B cell (primary cell): ENCODE measurements around the gene KRTAP4-9. TPM values are rescaled to one million over a fixed set of nuclear protein-coding genes. Genes with fewer than 3 reads are reported as not detected.
"Not testable (repeated sequence)": the region's sequence is repeated elsewhere in the genome, so short reads cannot be mapped to it uniquely, and the experiment has no call there.

Experiments
- ATAC-seq: fragments of 200-7000 bp; cut with Tn5 transposase; one replicate; pipeline ENCODE4 v1.10.0; 2021; ENCODE audit warnings: low read depth, mild to moderate bottlenecking, moderate number of reproducible peaks, moderate library complexity
- CTCF ChIA-PET: fragments of 350-600 bp; sonication (Branson Sonifier 250); formaldehyde crosslinking; loops from one replicate; lab custom pipeline; 2021; ENCODE audit warnings: antibody characterized with exemption, inconsistent platforms; lab: Charles Lee
- POLR2A ChIA-PET: fragments of 350-600 bp; sonication (Branson Sonifier 250); formaldehyde crosslinking; loops from one replicate; lab custom pipeline; 2021; ENCODE audit warnings: antibody characterized with exemption; lab: Charles Lee
- DNase-seq: peaks from one replicate; pipeline ENCODE4 v3.0.0; 2013
- H2AFZ ChIP-seq: 2 replicates; pipeline ENCODE4 v1.6.1; 2012; ENCODE audit warnings: mild to moderate bottlenecking, low read depth, low read length; ENCODE audit not compliant: insufficient read depth, poor library complexity, severe bottlenecking
- H3K27ac ChIP-seq, 2 donors: 1 replicate in 1 of 2; 2 replicates in 1 of 2; pipeline ENCODE4 v1.5.1; 2012 to 2013; ENCODE audit warnings: low read length in 2 of 2, mild to moderate bottlenecking in 2 of 2, moderate library complexity in 1 of 2
- H3K27me3 ChIP-seq, 4 experiments: fragments of 200-600 bp in 1 of 4; sonication (generic) in 1 of 4; replicated peaks in 1 of 4; 1 replicate in 2 of 4; 2 replicates in 2 of 4; pipeline versions ENCODE4 v1.6.1 to v1.7.0; 2013 to 2016; ENCODE audit warnings: low read length in 3 of 4, mild to moderate bottlenecking in 2 of 4, mixed read lengths in 1 of 4, moderate library complexity in 1 of 4; ENCODE audit not compliant: insufficient read depth in 4 of 4, control insufficient read depth in 3 of 4; ENCODE audit errors: control extremely low read depth in 1 of 4
- H3K36me3 ChIP-seq, 2 experiments: replicated peaks in 1 of 2; 1 replicate in 1 of 2; 2 replicates in 1 of 2; pipeline versions ENCODE4 v1.6.1 to v1.7.1; 2013; ENCODE audit warnings: low read length in 1 of 2; ENCODE audit not compliant: insufficient read depth in 2 of 2, control insufficient read depth in 1 of 2; ENCODE audit errors: control extremely low read depth in 1 of 2, extremely low read depth in 1 of 2
- H3K4me1 ChIP-seq, 2 donors: fragments of 200-600 bp in 1 of 2; sonication (generic) in 1 of 2; 1 replicate in 1 of 2; 2 replicates in 1 of 2; pipeline versions ENCODE4 v1.5.1 to v1.6.1; 2013 to 2017; ENCODE audit warnings: low read length in 2 of 2; ENCODE audit not compliant: control insufficient read depth in 2 of 2, insufficient read depth in 2 of 2
- H3K4me2 ChIP-seq: replicated peaks from 2 replicates; pipeline ENCODE3; 2012; ENCODE audit warnings: mild to moderate bottlenecking, low read depth, low read length; ENCODE audit not compliant: poor library complexity, severe bottlenecking
- H3K4me3 ChIP-seq, 5 experiments: fragments of 200-600 bp in 1 of 5; sonication (generic) in 1 of 5; 1 replicate in 3 of 5; 2 replicates in 2 of 5; pipeline versions ENCODE4 v1.5.1 to v1.7.0; 2011 to 2016; ENCODE audit warnings: low read length in 4 of 5, mild to moderate bottlenecking in 4 of 5, low read depth in 2 of 5, control low read depth in 1 of 5, moderate library complexity in 1 of 5; ENCODE audit not compliant: insufficient read depth in 1 of 5; ENCODE audit errors: control extremely low read depth in 1 of 5, extremely low read depth in 1 of 5
- H3K79me2 ChIP-seq: fragments of 200-600 bp; sonication (generic); one replicate; pipeline ENCODE4 v1.6.0; 2016; ENCODE audit warnings: low read length; ENCODE audit not compliant: control insufficient read depth, insufficient read depth
- H3K9ac ChIP-seq: fragments of 200-600 bp; sonication (generic); 2 replicates; pipeline ENCODE4 v1.6.1; 2017; ENCODE audit warnings: mild to moderate bottlenecking, low read length, moderate library complexity
- H3K9me3 ChIP-seq, 3 donors: one replicate each; pipeline versions ENCODE4 v1.6.1 to v1.7.1; 2013; ENCODE audit warnings: low read length in 2 of 3; ENCODE audit not compliant: control insufficient read depth in 2 of 3, insufficient read depth in 1 of 3; ENCODE audit errors: control extremely low read depth in 1 of 3
- H4K20me1 ChIP-seq: 2 replicates; pipeline ENCODE4 v1.6.0; 2012; ENCODE audit warnings: mild to moderate bottlenecking, low read length; ENCODE audit not compliant: insufficient read depth, control insufficient read depth, poor library complexity, severe bottlenecking
- H3K27ac Mint-ChIP-seq: one replicate; pipeline ENCODE4 v1.8.0; 2021; ENCODE audit warnings: mixed read lengths
- H3K27me3 Mint-ChIP-seq: one replicate; pipeline ENCODE4 v1.8.0; 2021; ENCODE audit warnings: mixed read lengths
- H3K4me1 Mint-ChIP-seq: one replicate; pipeline ENCODE4 v1.8.0; 2021; ENCODE audit warnings: mixed read lengths
- H3K4me3 Mint-ChIP-seq: one replicate; pipeline ENCODE4 v1.8.0; 2021; ENCODE audit warnings: mixed read lengths
- H3K9me3 Mint-ChIP-seq: one replicate; pipeline ENCODE4 v1.8.0; 2022; ENCODE audit warnings: mixed read lengths; ENCODE audit not compliant: insufficient read depth
- CTCF ChIP-seq: fragments of 200-600 bp; IDR thresholded peaks from one replicate; pipeline ENCODE4 v1.8.0; 2022; ENCODE audit warnings: antibody characterized with exemption, mild to moderate bottlenecking
- EZH2 ChIP-seq: IDR thresholded peaks from 2 replicates; pipeline ENCODE4 v1.6.1; 2012; ENCODE audit warnings: borderline replicate concordance, low read depth, mild to moderate bottlenecking, moderate library complexity, low read length; ENCODE audit not compliant: insufficient read depth, poor library complexity, severe bottlenecking
- WGBS: methylation state at CpG from one replicate; pipeline ENCODE4 v1.1.5; 2013; ENCODE audit warnings: missing lambda C conversion rate; ENCODE audit not compliant: insufficient coverage; 5-methylcytosine and 5-hydroxymethylcytosine counted together
- intact Hi-C: fragments of 100-400 bp; cut with micrococcal nuclease; formaldehyde crosslinking; loops from one replicate; pipeline ENCODE4 v1.10.0; 2022
- polyA plus RNA-seq: library from polyadenylated mRNA; depleted of rRNA; stranded (reverse); fragments of >200 nt; gene quantifications from 2 replicates; pipeline ENCODE4 v1.2.3, GENCODE V29; 2012
- total RNA-seq, 2 donors: library from RNA; stranded (reverse); fragments of 120-200 nt in 1 of 2; gene quantifications; 1 replicate in 1 of 2; 2 replicates in 1 of 2; pipeline versions ENCODE4 v1.2.3 to v1.2.4, GENCODE V29; 2013 to 2022

KRTAP4-9 gene
- total and polyA plus RNA-seq, 2 donors (not counting 1 experiment from before 2014, with no cell fraction given) = not detected

- H4K20me1 ChIP-seq, H3K27me3 ChIP-seq, H2AFZ ChIP-seq, H3K4me3 Mint-ChIP-seq, H3K9me3 ChIP-seq, H3K4me1 Mint-ChIP-seq, ATAC-seq, H3K4me1 ChIP-seq, H3K79me2 ChIP-seq, H3K9me3 Mint-ChIP-seq, H3K9ac ChIP-seq, H3K27ac ChIP-seq, POLR2A ChIA-PET, H3K36me3 ChIP-seq, intact Hi-C loops, CTCF ChIA-PET, H3K27ac Mint-ChIP-seq: not testable (repeated sequence)
- DNase-seq = peak; percentile 29
- Histone ChIP-seq H3K4me3 (peak overlapping the region in 1 of 5 experiments; percentile 1), H3K4me2 (peak overlapping the region; percentile 4)
- H3K27me3 Mint-ChIP-seq = peaks cover 31% of the 10 kb centered on the region
- no CpG with 5 or more reads among the region's 7 CpGs for WGBS
Measured at GRCh38 chr17:41099682-41100480, 5.3 kb upstream of the KRTAP4-9 start.

- WGBS = 74% methylated on average over 9 of the region's 10 CpGs
- Histone ChIP-seq H3K4me2 (no peak within 1 kb of the TSS), H3K4me1 (peaks cover 4 to 7% of the 10 kb centered on the region in 2 donors), H3K9ac (no peak within 1 kb of the TSS), H3K9me3 (peaks cover 0 to 6% (median 0%) of the 10 kb centered on the region in 3 donors), H3K4me3 (no peak within 1 kb of the TSS), H3K79me2 (no peaks in the 10 kb centered on the region), H3K27me3 (peaks cover 0 to 5% (median 0%) of the 10 kb centered on the region in 4 experiments), H3K36me3 (no peaks in the 10 kb centered on the region), H4K20me1 (no peaks in the 10 kb centered on the region), H3K27ac (no peak within 1 kb of the TSS), H2AFZ (no peak within 1 kb of the TSS)
- Mint-ChIP-seq H3K27me3 (peaks cover 32% of the 10 kb centered on the region), H3K4me1 (peaks cover 8% of the 10 kb centered on the region), H3K9me3 (no peaks in the 10 kb centered on the region), H3K27ac (no peak within 1 kb of the TSS), H3K4me3 (no peak within 1 kb of the TSS)
- intact Hi-C loops = no loop called here
- POLR2A ChIA-PET = no interaction called here
- ATAC-seq (no peak), DNase-seq (no peak)
- TF ChIP-seq CTCF (no peak), EZH2 (no peak)
- CTCF ChIA-PET = interaction anchor here (0.6 kb wide), 1 partner anchor 14 kb away, joined by 4 read pairs; no protein-coding TSS in a partner anchor
Measured at GRCh38 chr17:41101586-41102259, 3.5 kb upstream of the KRTAP4-9 start, which contains the start of gene KRTAP4-16. TSS of gene KRTAP4-16 (minus strand) at chr17:41102209. CDS start at chr17:41102209, 0 bp downstream.
